ENCODE results near the gene EFHC1. TPM values are rescaled to one million over a fixed set of nuclear protein-coding genes. Genes with fewer than 3 reads are reported as not detected.

EFHC1 gene
- total and polyA plus RNA-seq, 2 experiments from 2014 or later = 17.4 to 18.3 TPM

GRCh38 chr6:52377538-52378221, 42.5 kb upstream of the EFHC1 start:
- DNase-seq (ENCODE audit: low spot score) = no peak
- TF ChIP-seq CTCF (IDR thresholded peaks at IDR 0.05; ENCODE audit: poor library complexity) (no peak), EZH2phosphoT487 (IDR thresholded peaks at IDR 0.05; ENCODE audit: low read depth, severe bottlenecking, unreplicated experiment) (no peak), EZH2 (IDR thresholded peaks at IDR 0.05; ENCODE audit: borderline replicate concordance) (no peak)
- H3K4me1 ChIP-seq (ENCODE audit: insufficient read depth) = no peaks in the 10 kb centered on the region
- H2AFZ ChIP-seq = no peak overlapping the region
- H4K20me1 ChIP-seq (ENCODE audit: insufficient read depth, poor library complexity, severe bottlenecking) = no peaks in the 10 kb centered on the region
- H3K36me3 ChIP-seq (replicated peaks; ENCODE audit: insufficient read depth, low read depth) = no peaks in the 10 kb centered on the region
- no peak overlapping the region for H3K4me3 ChIP-seq
- 84% methylated on average over 3 of the region's 3 CpGs for WGBS (ENCODE audit: low lambda C conversion rate, missing lambda C conversion rate)
- H3K79me2 ChIP-seq = peaks cover 83% of the 10 kb centered on the region
- peak overlapping the region; percentile 13 for H3K27ac ChIP-seq
- no peak overlapping the region for H3K4me2 ChIP-seq
- no peaks in the 10 kb centered on the region for H3K27me3 ChIP-seq
- H3K9me3 ChIP-seq (ENCODE audit: low read depth) = no peaks in the 10 kb centered on the region
- H3K9me2 ChIP-seq (replicated peaks; ENCODE audit: insufficient read depth) = no peaks in the 10 kb centered on the region

GRCh38 chr6:52381249-52381648, 38.9 kb upstream of the EFHC1 start:
- H3K27ac ChIP-seq = no peak overlapping the region
- H3K36me3 ChIP-seq (replicated peaks; ENCODE audit: insufficient read depth, low read depth) = no peaks in the 10 kb centered on the region
- DNase-seq (ENCODE audit: low spot score) = no peak
- H4K20me1 ChIP-seq (ENCODE audit: insufficient read depth, poor library complexity, severe bottlenecking) = no peaks in the 10 kb centered on the region
- no peak overlapping the region for H3K4me3 ChIP-seq
- no peaks in the 10 kb centered on the region for H3K9me3 ChIP-seq (ENCODE audit: low read depth)
- H3K4me2 ChIP-seq = no peak overlapping the region
- TF ChIP-seq CTCF (IDR thresholded peaks at IDR 0.05; ENCODE audit: poor library complexity) = no peak
- TF ChIP-seq EZH2phosphoT487 (IDR thresholded peaks at IDR 0.05; ENCODE audit: low read depth, severe bottlenecking, unreplicated experiment) = no peak
- TF ChIP-seq EZH2 (IDR thresholded peaks at IDR 0.05; ENCODE audit: borderline replicate concordance) = no peak
- no peaks in the 10 kb centered on the region for H3K9me2 ChIP-seq (replicated peaks; ENCODE audit: insufficient read depth)
- no peak overlapping the region for H2AFZ ChIP-seq
- WGBS (ENCODE audit: low lambda C conversion rate, missing lambda C conversion rate) = 96% methylated on average over 4 of the region's 4 CpGs
- no peaks in the 10 kb centered on the region for H3K27me3 ChIP-seq
- H3K4me1 ChIP-seq (ENCODE audit: insufficient read depth) = no peaks in the 10 kb centered on the region
- H3K79me2 ChIP-seq = peaks cover 59% of the 10 kb centered on the region

- Histone ChIP-seq H3K9me3 (ENCODE audit: low read depth) (no peaks in the 10 kb centered on the region), H3K36me3 (replicated peaks; ENCODE audit: insufficient read depth, low read depth) (no peaks in the 10 kb centered on the region), H4K20me1 (ENCODE audit: insufficient read depth, poor library complexity, severe bottlenecking) (no peaks in the 10 kb centered on the region), H2AFZ (no peak overlapping the region), H3K9me2 (replicated peaks; ENCODE audit: insufficient read depth) (no peaks in the 10 kb centered on the region), H3K4me1 (ENCODE audit: insufficient read depth) (peaks cover 5% of the 10 kb centered on the region), H3K27me3 (no peaks in the 10 kb centered on the region), H3K79me2 (peaks cover 37% of the 10 kb centered on the region), H3K27ac (no peak overlapping the region), H3K4me3 (no peak overlapping the region), H3K4me2 (no peak overlapping the region)
- TF ChIP-seq CTCF (IDR thresholded peaks at IDR 0.05; ENCODE audit: poor library complexity) (no peak), EZH2 (IDR thresholded peaks at IDR 0.05; ENCODE audit: borderline replicate concordance) (no peak), EZH2phosphoT487 (IDR thresholded peaks at IDR 0.05; ENCODE audit: low read depth, severe bottlenecking, unreplicated experiment) (no peak)
- WGBS (ENCODE audit: low lambda C conversion rate, missing lambda C conversion rate) = 96% methylated on average over 2 of the region's 2 CpGs
- no peak for DNase-seq (ENCODE audit: low spot score)
Measured at GRCh38 chr6:52384145-52384766, 35.9 kb upstream of the EFHC1 start.
